Kidney epithelial cell (primary cell): ENCODE results near the gene UBN1. TPM values are rescaled to one million over a fixed set of nuclear protein-coding genes. Genes with fewer than 3 reads are reported as not detected.

Source experiments
- DNase-seq: peaks from one replicate; pipeline ENCODE4 v3.0.0-alpha.2; 2010; ENCODE audit warnings: low read depth
- H3K27me3 ChIP-seq: 2 replicates; pipeline ENCODE4 v1.6.0; 2011; ENCODE audit warnings: low read length; ENCODE audit not compliant: control insufficient read depth, insufficient read depth
- H3K36me3 ChIP-seq: 2 replicates; pipeline ENCODE4 v1.5.1; 2011; ENCODE audit warnings: low read length; ENCODE audit not compliant: control insufficient read depth, insufficient read depth
- H3K4me3 ChIP-seq: 2 replicates; pipeline ENCODE4 v1.5.1; 2011; ENCODE audit warnings: low read depth, mild to moderate bottlenecking, control low read depth, low read length
- total RNA-seq: library from RNA; depleted of rRNA; stranded (reverse); fragments of >200 nt; gene quantifications from 2 replicates; pipeline ENCODE4 v1.2.3, GENCODE V29; 2015
- TF ChIP-seq, protein P1 (sequence below): IDR thresholded peaks from 2 replicates; pipeline ENCODE4 v1.5.1; 2011; ENCODE audit warnings: mild to moderate bottlenecking, moderate library complexity, low read length, control low read depth, inconsistent platforms; ENCODE audit not compliant: insufficient read depth, poor library complexity, severe bottlenecking

UBN1 gene
- total RNA-seq, 1 donor from 2014 or later, result 33.3 TPM

DNA sequence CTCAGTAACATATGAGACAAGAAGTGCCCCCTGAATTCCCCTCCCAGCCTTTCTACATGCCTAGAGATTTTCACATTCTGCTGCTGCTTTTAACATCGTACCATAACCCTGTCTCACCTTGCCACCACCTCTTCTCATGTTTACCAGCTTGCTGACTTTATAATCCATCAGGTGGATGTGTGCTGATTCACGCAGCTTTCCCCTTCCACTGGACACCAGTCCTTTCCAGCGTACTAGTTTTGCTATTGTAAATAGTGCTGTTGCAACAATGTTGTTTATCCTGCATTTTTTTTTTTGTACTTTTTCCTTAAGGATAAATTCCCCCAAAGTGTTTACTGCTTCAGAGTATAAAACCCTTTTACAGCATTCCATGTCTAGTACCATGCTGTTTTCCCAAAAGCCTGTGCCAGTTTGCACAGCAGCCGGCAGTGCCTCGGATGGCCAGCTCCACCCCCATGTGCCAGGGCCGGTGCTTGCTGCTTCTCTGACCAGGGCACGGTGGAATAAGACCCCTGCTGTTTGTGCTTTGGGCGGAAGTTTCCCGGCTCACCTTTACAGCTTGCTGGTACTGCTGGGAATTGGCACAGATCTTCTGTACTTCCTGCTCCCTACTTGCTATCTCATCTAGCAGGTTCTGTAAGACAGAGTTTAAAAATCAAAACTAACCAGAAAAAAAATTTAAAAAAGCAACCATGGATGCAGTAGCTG is 41.3 kb downstream of the UBN1 start:
- Histone ChIP-seq H3K4me3 (no peak overlapping the region), H3K36me3 (peaks cover 6% of the 10 kb centered on the region), H3K27me3 (no peaks in the 10 kb centered on the region)
- no peak for DNase-seq
- TF ChIP-seq, protein P1, sequence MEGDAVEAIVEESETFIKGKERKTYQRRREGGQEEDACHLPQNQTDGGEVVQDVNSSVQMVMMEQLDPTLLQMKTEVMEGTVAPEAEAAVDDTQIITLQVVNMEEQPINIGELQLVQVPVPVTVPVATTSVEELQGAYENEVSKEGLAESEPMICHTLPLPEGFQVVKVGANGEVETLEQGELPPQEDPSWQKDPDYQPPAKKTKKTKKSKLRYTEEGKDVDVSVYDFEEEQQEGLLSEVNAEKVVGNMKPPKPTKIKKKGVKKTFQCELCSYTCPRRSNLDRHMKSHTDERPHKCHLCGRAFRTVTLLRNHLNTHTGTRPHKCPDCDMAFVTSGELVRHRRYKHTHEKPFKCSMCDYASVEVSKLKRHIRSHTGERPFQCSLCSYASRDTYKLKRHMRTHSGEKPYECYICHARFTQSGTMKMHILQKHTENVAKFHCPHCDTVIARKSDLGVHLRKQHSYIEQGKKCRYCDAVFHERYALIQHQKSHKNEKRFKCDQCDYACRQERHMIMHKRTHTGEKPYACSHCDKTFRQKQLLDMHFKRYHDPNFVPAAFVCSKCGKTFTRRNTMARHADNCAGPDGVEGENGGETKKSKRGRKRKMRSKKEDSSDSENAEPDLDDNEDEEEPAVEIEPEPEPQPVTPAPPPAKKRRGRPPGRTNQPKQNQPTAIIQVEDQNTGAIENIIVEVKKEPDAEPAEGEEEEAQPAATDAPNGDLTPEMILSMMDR, result no peak

DNA sequence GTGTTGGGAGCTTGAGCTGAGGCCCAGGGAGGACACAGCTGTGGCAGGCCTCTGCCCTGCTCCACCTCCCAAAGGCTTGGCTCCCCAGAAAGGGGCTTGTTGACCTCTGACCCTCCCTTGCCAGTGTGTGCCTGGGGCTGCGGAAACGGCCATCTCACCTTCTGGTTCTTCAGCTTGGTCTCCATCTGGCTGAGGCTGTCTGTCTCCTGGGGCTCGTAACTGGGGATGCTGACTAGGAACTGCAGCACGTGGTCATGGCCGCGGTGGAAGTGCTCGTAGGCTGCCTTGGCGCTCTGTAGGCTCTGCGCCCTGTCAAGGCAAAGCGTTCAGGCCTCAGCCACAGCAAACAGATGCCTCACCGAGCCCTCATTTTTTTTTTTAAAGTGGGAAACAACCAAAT is 42.7 kb downstream of the UBN1 start:
- TF ChIP-seq, protein P1, result no peak
- no peak for DNase-seq
- H3K27me3 ChIP-seq, result no peaks in the 10 kb centered on the region
- peaks cover 1% of the 10 kb centered on the region for H3K36me3 ChIP-seq
- H3K4me3 ChIP-seq, result no peak overlapping the region

DNA sequence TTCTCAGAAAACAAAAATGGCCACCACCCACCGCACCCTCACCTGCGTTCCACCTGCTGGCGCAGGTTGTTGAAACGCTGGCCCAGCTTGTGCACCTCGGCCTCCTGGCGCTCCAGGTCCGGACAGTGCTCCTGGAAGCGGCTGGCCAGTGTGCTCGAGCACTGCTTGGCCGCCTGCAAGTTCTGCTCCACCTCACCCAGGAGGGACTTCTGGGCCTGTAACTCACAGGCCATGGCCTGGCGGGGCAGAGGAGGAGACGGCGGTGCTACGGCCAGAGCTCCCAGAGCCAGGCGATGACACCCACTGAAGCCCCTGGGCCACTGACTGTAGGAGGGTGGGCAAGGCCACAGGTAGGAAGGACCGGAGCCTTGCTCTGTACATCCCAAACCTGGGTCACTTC is 43.4 kb downstream of the UBN1 start:
- DNase-seq, result no peak
- peaks cover 1% of the 10 kb centered on the region for H3K36me3 ChIP-seq
- H3K4me3 ChIP-seq, result no peak overlapping the region
- no peaks in the 10 kb centered on the region for H3K27me3 ChIP-seq
- TF ChIP-seq, protein P1, result no peak

DNA sequence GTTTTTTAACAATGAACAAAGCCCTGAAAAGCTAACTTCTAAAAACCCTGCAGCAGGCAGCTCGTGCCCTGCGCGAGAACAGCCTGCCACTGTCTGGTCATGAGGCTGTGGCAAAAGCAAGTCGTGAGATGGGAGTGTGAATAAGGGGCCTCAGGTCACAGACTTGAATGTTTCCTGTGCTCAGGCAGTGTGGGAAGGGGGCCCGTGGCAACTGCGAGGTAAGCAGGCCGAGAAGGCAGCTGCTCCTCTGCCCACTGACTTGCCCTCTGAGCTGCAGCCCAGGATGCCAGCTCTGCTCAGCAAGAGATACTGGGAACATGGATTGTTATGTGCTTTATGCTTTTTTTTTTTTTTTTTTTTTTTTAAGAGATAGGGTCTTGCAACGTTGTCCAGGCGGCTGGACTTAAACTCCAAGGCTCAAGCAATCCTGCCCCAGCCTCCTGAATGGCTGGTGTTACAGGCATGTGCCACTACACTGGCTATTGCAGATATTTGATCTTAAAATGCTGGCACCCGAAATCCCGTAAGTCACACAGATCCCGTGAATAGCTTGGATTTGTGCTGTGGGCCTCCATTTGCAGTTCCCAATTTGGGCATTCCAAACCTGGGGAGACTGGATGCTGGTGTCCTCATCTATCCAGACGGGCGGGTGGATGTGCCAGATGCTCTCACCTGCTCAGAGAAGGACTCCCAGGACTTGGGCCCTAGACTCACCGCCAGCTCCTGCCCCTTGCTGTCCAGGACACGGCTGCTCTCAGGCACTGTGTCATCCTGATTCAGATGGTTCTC is 44.0 kb downstream of the UBN1 start:
- Histone ChIP-seq H3K27me3 (no peaks in the 10 kb centered on the region), H3K36me3 (no peaks in the 10 kb centered on the region), H3K4me3 (no peak overlapping the region)
- TF ChIP-seq, protein P1, result no peak
- DNase-seq, result no peak

DNA sequence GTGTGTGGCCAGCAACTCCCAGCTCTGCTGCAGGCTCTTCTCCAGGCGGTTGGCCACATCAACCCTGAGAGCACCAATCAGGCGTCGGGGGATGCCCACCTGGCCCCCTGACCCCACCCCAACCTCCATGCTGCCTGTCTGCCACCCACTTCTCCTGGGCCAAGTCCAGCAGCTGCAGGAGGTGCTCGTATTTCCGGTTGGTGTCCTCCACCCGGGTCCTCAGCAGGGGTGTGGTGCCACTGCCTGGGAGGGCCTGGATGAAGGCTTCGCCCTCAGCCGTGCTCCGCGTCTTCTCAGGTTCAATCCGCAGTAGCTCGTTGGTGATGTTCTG is 44.6 kb downstream of the UBN1 start:
- no peak for DNase-seq
- Histone ChIP-seq H3K27me3 (no peaks in the 10 kb centered on the region), H3K36me3 (no peaks in the 10 kb centered on the region), H3K4me3 (no peak overlapping the region)
- TF ChIP-seq, protein P1, result no peak
